Coronary artery (tissue), 2 donors: ENCODE measurements around the gene AP3M1.

Experiments used
- DNase-seq: peaks from one replicate; pipeline ENCODE4 v3.0.0-alpha.2; 2017; ENCODE audit warnings: low spot score
- H3K27ac ChIP-seq, 2 donors: fragments of 200-600 bp; sonication (generic); one replicate each; pipeline ENCODE4 v1.5.1; 2016 to 2019
- H3K4me3 ChIP-seq: fragments of 200-600 bp; sonication (generic); 2 replicates; pipeline ENCODE4 v1.5.1; 2016; ENCODE audit warnings: mild to moderate bottlenecking, moderate library complexity
- CTCF ChIP-seq: fragments of 200-600 bp; sonication (generic); IDR thresholded peaks from one replicate; pipeline ENCODE4 v1.5.1; 2019; ENCODE audit warnings: antibody characterized with exemption

AP3M1 gene

GRCh38 chr10:74163319-74164068, 12.9 kb upstream of the AP3M1 start:
- no peak for DNase-seq
- Histone ChIP-seq H3K4me3 (no peak overlapping the region), H3K27ac (no peak overlapping the region)
- TF ChIP-seq CTCF = no peak

GRCh38 chr10:74160013-74160412, 9.4 kb upstream of the AP3M1 start:
- DNase-seq = no peak
- Histone ChIP-seq H3K27ac (no peak overlapping the region), H3K4me3 (no peak overlapping the region)
- no peak for TF ChIP-seq CTCF

GRCh38 chr10:74156919-74157289, 6.3 kb upstream of the AP3M1 start:
- TF ChIP-seq CTCF = no peak
- H3K27ac ChIP-seq = no peak overlapping the region
- H3K4me3 ChIP-seq = no peak overlapping the region
- DNase-seq = no peak

GRCh38 chr10:74153676-74154075, 3.0 kb upstream of the AP3M1 start:
- H3K4me3 ChIP-seq = peak overlapping the region; percentile 34
- no peak for TF ChIP-seq CTCF
- no peak for DNase-seq
- no peak overlapping the region for H3K27ac ChIP-seq

GRCh38 chr10:74153123-74153522, 2.5 kb upstream of the AP3M1 start:
- peak; percentile 19 for TF ChIP-seq CTCF
- peak overlapping the region; percentile 34 for H3K4me3 ChIP-seq
- no peak for DNase-seq
- no peak overlapping the region for H3K27ac ChIP-seq

GRCh38 chr10:74151879-74152722, 1.5 kb upstream of the AP3M1 start:
- TF ChIP-seq CTCF = no peak
- H3K27ac ChIP-seq = peak overlapping the region; percentile 73 to 91
- no peak for DNase-seq

More at GRCh38 chr10:74151879-74152722, 1.5 kb upstream of the AP3M1 start:
- peak overlapping the region; percentile 93 for H3K4me3 ChIP-seq
